SK-N-SH treated with all-trans-retinoic acid at 6 μM for 48 hours (cell line): Measurements from ENCODE around the gene FAM222B.

Experiments used
- ARNTL ChIP-seq: fragments of 450-650 bp; formaldehyde crosslinking; IDR thresholded peaks from 2 replicates; pipeline ENCODE4 v1.5.0; 2020; ENCODE audit warnings: low read depth, mild to moderate bottlenecking, moderate library complexity, borderline replicate concordance
- CREB5 ChIP-seq: fragments of 250-450 bp; sonication (Bioruptor Pico); IDR thresholded peaks from 2 replicates; pipeline ENCODE4 v1.5.1; 2020; ENCODE audit warnings: low read depth, mild to moderate bottlenecking, moderate library complexity
- CSRNP3 ChIP-seq: fragments of 250-450 bp; sonication (Bioruptor Pico); IDR thresholded peaks from 2 replicates; pipeline ENCODE4 v1.5.1; 2021; ENCODE audit warnings: mild to moderate bottlenecking, moderate library complexity
- ESRRG ChIP-seq: fragments of 250-450 bp; sonication (Bioruptor Pico); IDR thresholded peaks from 2 replicates; pipeline ENCODE4 v1.6.1; 2021; ENCODE audit warnings: mild to moderate bottlenecking
- OSR1 ChIP-seq: fragments of 250-450 bp; sonication (Bioruptor Pico); IDR thresholded peaks from 2 replicates; pipeline ENCODE4 v1.8.0; 2022; ENCODE audit warnings: moderate library complexity, mild to moderate bottlenecking, inconsistent platforms
- PATZ1 ChIP-seq: fragments of 250-450 bp; sonication (Bioruptor Pico); IDR thresholded peaks from 2 replicates; pipeline ENCODE4 v1.8.0; 2020; ENCODE audit warnings: mild to moderate bottlenecking, moderate library complexity, borderline replicate concordance
- RARB ChIP-seq: fragments of 250-450 bp; sonication (Bioruptor Pico); IDR thresholded peaks from 2 replicates; pipeline ENCODE4 v1.8.0; 2021; ENCODE audit warnings: mild to moderate bottlenecking, moderate library complexity
- SNAI2 ChIP-seq: fragments of 250-450 bp; sonication (Bioruptor Pico); IDR thresholded peaks from 2 replicates; pipeline ENCODE4 v1.5.0; 2020; ENCODE audit warnings: mild to moderate bottlenecking, moderate library complexity
- TOX ChIP-seq: fragments of 250-450 bp; sonication (Bioruptor Pico); IDR thresholded peaks from 2 replicates; pipeline ENCODE4 v1.8.0; 2021; ENCODE audit warnings: mild to moderate bottlenecking, moderate library complexity, borderline replicate concordance
- ZC3H10 ChIP-seq: fragments of 250-450 bp; sonication (Bioruptor Pico); IDR thresholded peaks from 2 replicates; pipeline ENCODE4 v1.5.1; 2021; ENCODE audit warnings: mild to moderate bottlenecking, moderate library complexity
- ZFP3 ChIP-seq: fragments of 250-450 bp; sonication (Bioruptor Pico); IDR thresholded peaks from 2 replicates; pipeline ENCODE4 v1.5.0; 2020; ENCODE audit warnings: mild to moderate bottlenecking, moderate library complexity
- ZFP30 ChIP-seq: fragments of 450-650 bp; formaldehyde crosslinking; IDR thresholded peaks from 2 replicates; pipeline ENCODE4 v1.5.0; 2022; ENCODE audit warnings: mild to moderate bottlenecking, moderate library complexity
- ZNF70 ChIP-seq: fragments of 450-650 bp; formaldehyde crosslinking; IDR thresholded peaks from 2 replicates; pipeline ENCODE4 v1.5.0; 2020; ENCODE audit warnings: mild to moderate bottlenecking, moderate library complexity
- ZNF8 ChIP-seq: fragments of 450-650 bp; formaldehyde crosslinking; IDR thresholded peaks from 2 replicates; pipeline ENCODE4 v1.5.0; 2020; ENCODE audit warnings: mild to moderate bottlenecking, moderate library complexity

DNA sequence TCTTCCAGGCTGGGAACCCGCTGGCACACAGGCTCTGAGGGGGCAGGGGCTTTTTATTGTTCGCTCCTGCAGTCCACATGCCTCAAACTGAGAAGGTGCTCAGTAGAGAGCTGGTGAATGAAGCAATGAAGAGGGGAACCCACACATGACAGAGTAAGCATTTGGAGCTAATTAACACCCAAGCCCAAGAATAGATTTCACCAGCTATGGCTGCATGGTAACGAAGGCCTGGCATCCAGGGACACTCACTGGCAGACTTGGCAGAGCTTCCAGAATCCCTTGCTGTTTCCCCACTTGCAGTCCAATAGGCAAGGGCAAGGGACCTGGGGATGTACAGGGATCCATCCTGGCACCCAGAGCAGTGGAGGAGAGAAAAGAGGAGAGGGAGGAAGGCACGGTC is 42.8 kb upstream of the FAM222B start:
- TF ChIP-seq OSR1 (CRISPR knock-in tag) = no peak
- no peak for TF ChIP-seq PATZ1
- no peak for TF ChIP-seq CREB5 (CRISPR knock-in tag)
- no peak for TF ChIP-seq ZNF8 (CRISPR knock-in tag)
- TF ChIP-seq TOX = no peak
- TF ChIP-seq SNAI2 (CRISPR knock-in tag) = no peak
- TF ChIP-seq ZFP30 = no peak
- TF ChIP-seq ZFP3 (CRISPR knock-in tag) = no peak
- TF ChIP-seq CSRNP3 = no peak
- no peak for TF ChIP-seq RARB (CRISPR knock-in tag)
- TF ChIP-seq ARNTL = no peak
- no peak for TF ChIP-seq ZNF70 (CRISPR knock-in tag)
- TF ChIP-seq ZC3H10 (CRISPR knock-in tag) = no peak
- no peak for TF ChIP-seq ESRRG
